ENCODE data around the gene STEAP2.

The STEAP2 gene

DNA sequence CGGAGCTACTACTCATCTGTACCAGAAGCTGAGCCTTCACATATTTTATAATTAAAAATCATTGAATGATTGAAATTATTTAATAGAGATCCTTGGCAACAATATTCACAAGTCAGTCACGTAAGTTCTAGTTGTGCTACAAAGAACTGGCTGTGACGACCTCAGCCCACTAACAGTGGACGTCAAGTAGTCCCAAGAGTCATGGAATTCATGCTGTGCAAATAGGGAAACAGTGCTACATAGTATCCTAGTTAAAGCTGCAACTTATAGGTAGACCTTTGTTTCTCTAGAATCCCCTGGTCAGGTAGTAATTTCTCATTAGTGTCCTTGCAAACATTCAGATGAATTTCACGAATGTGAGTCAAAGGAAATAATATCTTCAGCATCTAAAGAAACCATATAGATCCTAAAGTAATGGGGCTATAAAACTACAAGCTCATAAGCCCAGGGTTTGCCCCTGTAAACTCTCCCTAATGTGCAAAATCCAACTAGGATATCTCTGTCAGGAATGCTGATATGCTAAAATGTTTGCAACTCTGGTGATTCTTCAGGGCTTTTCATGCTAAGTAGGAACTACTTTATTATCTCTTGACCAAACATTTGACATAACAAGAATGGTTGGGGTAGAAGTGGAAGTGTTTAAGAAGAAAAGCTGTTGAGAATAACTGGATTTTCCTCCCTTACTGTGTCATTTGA, 64.6 kb downstream of the STEAP2 start:
- Histone ChIP-seq H3K36me3 (ENCODE audit: low read depth) (no peaks in the 10 kb centered on the region), H3K27ac (ENCODE audit: poor library complexity, severe bottlenecking) (no peak overlapping the region), H3K4me3 (ENCODE audit: severe bottlenecking) (no peak overlapping the region), H3K27me3 (ENCODE audit: insufficient read depth, poor library complexity, severe bottlenecking) (no peaks in the 10 kb centered on the region), H3K9me3 (ENCODE audit: severe bottlenecking) (no peaks in the 10 kb centered on the region), H3K4me1 (ENCODE audit: insufficient read depth, poor library complexity, severe bottlenecking) (peaks cover 5% of the 10 kb centered on the region)
- ATAC-seq (ENCODE audit: low read depth) (no peak), DNase-seq (ENCODE audit: low spot score) (no peak)
- TF ChIP-seq, protein P1, sequence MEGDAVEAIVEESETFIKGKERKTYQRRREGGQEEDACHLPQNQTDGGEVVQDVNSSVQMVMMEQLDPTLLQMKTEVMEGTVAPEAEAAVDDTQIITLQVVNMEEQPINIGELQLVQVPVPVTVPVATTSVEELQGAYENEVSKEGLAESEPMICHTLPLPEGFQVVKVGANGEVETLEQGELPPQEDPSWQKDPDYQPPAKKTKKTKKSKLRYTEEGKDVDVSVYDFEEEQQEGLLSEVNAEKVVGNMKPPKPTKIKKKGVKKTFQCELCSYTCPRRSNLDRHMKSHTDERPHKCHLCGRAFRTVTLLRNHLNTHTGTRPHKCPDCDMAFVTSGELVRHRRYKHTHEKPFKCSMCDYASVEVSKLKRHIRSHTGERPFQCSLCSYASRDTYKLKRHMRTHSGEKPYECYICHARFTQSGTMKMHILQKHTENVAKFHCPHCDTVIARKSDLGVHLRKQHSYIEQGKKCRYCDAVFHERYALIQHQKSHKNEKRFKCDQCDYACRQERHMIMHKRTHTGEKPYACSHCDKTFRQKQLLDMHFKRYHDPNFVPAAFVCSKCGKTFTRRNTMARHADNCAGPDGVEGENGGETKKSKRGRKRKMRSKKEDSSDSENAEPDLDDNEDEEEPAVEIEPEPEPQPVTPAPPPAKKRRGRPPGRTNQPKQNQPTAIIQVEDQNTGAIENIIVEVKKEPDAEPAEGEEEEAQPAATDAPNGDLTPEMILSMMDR (IDR thresholded peaks at IDR 0.05; ENCODE audit: poor library complexity, severe bottlenecking): no peak
